HEK293T (cell line): ENCODE measurements around the gene UCN2.

Experiments
- CTCF ChIA-PET: fragments of 350-600 bp; formaldehyde crosslinking; extraction: SDS; loops from one replicate; lab custom pipeline; 2021; ENCODE audit warnings: antibody characterized with exemption, inconsistent platforms; lab: Yijun Ruan, JAX
- POLR2A ChIA-PET: fragments of 350-600 bp; formaldehyde crosslinking; extraction: SDS; loops from one replicate; lab custom pipeline; 2020; ENCODE audit warnings: antibody characterized with exemption, inconsistent platforms; lab: Yijun Ruan, JAX
- DNase-seq: peaks from one replicate; pipeline ENCODE4 v3.0.0; 2012; ENCODE audit warnings: mixed read lengths; ENCODE audit errors: extremely low spot score
- ARNT ChIP-seq: fragments of 450-650 bp; IDR thresholded peaks from 2 replicates; pipeline ENCODE4 v1.6.1; 2017; ENCODE audit warnings: mild to moderate bottlenecking
- BHLHE40 ChIP-seq: fragments of 450-650 bp; IDR thresholded peaks from 2 replicates; pipeline ENCODE4 v1.6.1; 2016; ENCODE audit warnings: mild to moderate bottlenecking, moderate library complexity, borderline replicate concordance
- CTBP1 ChIP-seq: fragments of 450-650 bp; IDR thresholded peaks from 2 replicates; pipeline ENCODE4 v1.6.1; 2016; ENCODE audit warnings: borderline replicate concordance
- ELF4 ChIP-seq: fragments of 450-650 bp; IDR thresholded peaks from 2 replicates; pipeline ENCODE4 v1.6.1; 2017; ENCODE audit warnings: antibody characterized with exemption
- FOXA1 ChIP-seq: fragments of 450-650 bp; IDR thresholded peaks from 2 replicates; pipeline ENCODE4 v1.6.1; 2016; ENCODE audit warnings: mild to moderate bottlenecking
- FOXK2 ChIP-seq: fragments of 450-650 bp; IDR thresholded peaks from 2 replicates; pipeline ENCODE4 v1.6.1; 2016; ENCODE audit warnings: mild to moderate bottlenecking
- FOXM1 ChIP-seq: fragments of 450-650 bp; IDR thresholded peaks from 2 replicates; pipeline ENCODE4 v1.6.1; 2017; ENCODE audit warnings: mild to moderate bottlenecking, borderline replicate concordance
- HDGF ChIP-seq: fragments of 450-650 bp; IDR thresholded peaks from 2 replicates; pipeline ENCODE4 v1.6.1; 2017; ENCODE audit warnings: antibody characterized with exemption, borderline replicate concordance
- L3MBTL2 ChIP-seq: fragments of 450-650 bp; conservative IDR thresholded peaks from 2 replicates; pipeline ENCODE4 v1.6.1; 2016; ENCODE audit warnings: mild to moderate bottlenecking
- LEF1 ChIP-seq: fragments of 450-650 bp; IDR thresholded peaks from 2 replicates; pipeline ENCODE4 v1.6.1; 2017; ENCODE audit warnings: mild to moderate bottlenecking, borderline replicate concordance
- NFRKB ChIP-seq: fragments of 450-650 bp; IDR thresholded peaks from 2 replicates; pipeline ENCODE4 v1.6.1; 2016; ENCODE audit warnings: mild to moderate bottlenecking, moderate library complexity
- PKNOX1 ChIP-seq: fragments of 450-650 bp; IDR thresholded peaks from 2 replicates; pipeline ENCODE4 v1.6.1; 2016
- SP1 ChIP-seq: fragments of 450-650 bp; IDR thresholded peaks from 2 replicates; pipeline ENCODE4 v1.6.1; 2017
- SUZ12 ChIP-seq: fragments of 450-650 bp; IDR thresholded peaks from 2 replicates; pipeline ENCODE4 v1.6.1; 2016; ENCODE audit warnings: mild to moderate bottlenecking
- TARDBP ChIP-seq: fragments of 450-650 bp; IDR thresholded peaks from 2 replicates; pipeline ENCODE4 v1.6.1; 2016
- ZNF384 ChIP-seq: fragments of 450-650 bp; IDR thresholded peaks from 2 replicates; pipeline ENCODE4 v1.6.1; 2016

The UCN2 gene

GRCh38 chr3:48597408-48597800, 33.8 kb upstream of the UCN2 start:
- ChIA-PET POLR2A (interaction anchor here (0.9 to 1.6 kb wide), 3 partner anchors 12 to 124 kb away, joined by 3 to 8 read pairs (median 5); partner anchors contain the start of genes CELSR3 and UQCRC1), CTCF (interaction anchor here (1.1 kb wide), 1 partner anchor 39 kb away, joined by 3 read pairs; no protein-coding TSS in a partner anchor)
- TF ChIP-seq ARNT (no peak), CTBP1 (no peak), NFRKB (no peak), LEF1 (no peak), ZNF384 (no peak), FOXK2 (no peak), HDGF (no peak), L3MBTL2 (no peak), FOXM1 (no peak), BHLHE40 (no peak), SP1 (no peak)

GRCh38 chr3:48596676-48597407, 33.3 kb upstream of the UCN2 start:
- DNase-seq: no peak
- TF ChIP-seq L3MBTL2 (no peak), ZNF384 (no peak), FOXM1 (no peak), ARNT (no peak), BHLHE40 (no peak)
- ChIA-PET CTCF (interaction anchor here (1.1 kb wide), 1 partner anchor 39 kb away, joined by 3 read pairs; no protein-coding TSS in a partner anchor), POLR2A (interaction anchor here (1.2 to 1.6 kb wide), 2 partner anchors 13 to 66 kb away, joined by 5 to 8 read pairs; partner anchors contain the start of genes CELSR3 and UQCRC1)

More at GRCh38 chr3:48597408-48597800, 33.8 kb upstream of the UCN2 start:
- no peak for DNase-seq

- DNase-seq: no peak
- TF ChIP-seq FOXA1: no peak
- TF ChIP-seq PKNOX1: no peak
- no peak for TF ChIP-seq ELF4
- TF ChIP-seq NFRKB: no peak
- POLR2A ChIA-PET: interaction anchor here (1.6 kb wide), 1 partner anchor 13 kb away, joined by 8 read pairs; the partner anchor contains the start of gene UQCRC1
- CTCF ChIA-PET: no interaction called here
These were observed 32.6 kb upstream of the UCN2 start for GRCh38 chr3:48596157-48596556.

- ChIA-PET POLR2A (no interaction called here), CTCF (no interaction called here)
- DNase-seq: no peak
- TF ChIP-seq L3MBTL2 (no peak), ZNF384 (no peak), LEF1 (no peak)
These were observed 32.0 kb upstream of the UCN2 start for GRCh38 chr3:48595526-48596121.

GRCh38 chr3:48595075-48595525, 31.5 kb upstream of the UCN2 start, which contains the start of gene COL7A1:
Gene COL7A1 (minus strand): TSS chr3:48595329. CDS start chr3:48595159, 170 bp downstream.
- no peak for TF ChIP-seq SP1
- TF ChIP-seq FOXA1: no peak
- TF ChIP-seq HDGF: no peak
- TF ChIP-seq LEF1: no peak
- no peak for TF ChIP-seq BHLHE40
- TF ChIP-seq PKNOX1: no peak
- TF ChIP-seq ARNT: no peak
- TF ChIP-seq L3MBTL2: no peak
- TF ChIP-seq FOXK2: no peak
- no peak for TF ChIP-seq NFRKB
- TF ChIP-seq FOXM1: no peak
- DNase-seq: no peak
- ChIA-PET CTCF (interaction anchor here (0.6 kb wide), 1 partner anchor 163 kb away, joined by 3 read pairs; no protein-coding TSS in a partner anchor), POLR2A (no interaction called here)

- DNase-seq: no peak
- no peak for TF ChIP-seq TARDBP
- no peak for TF ChIP-seq HDGF
- TF ChIP-seq NFRKB: no peak
- TF ChIP-seq FOXM1: no peak
- no peak for TF ChIP-seq BHLHE40
- TF ChIP-seq LEF1: no peak
- no peak for TF ChIP-seq ELF4
- no peak for TF ChIP-seq SP1
- no peak for TF ChIP-seq FOXK2
- no peak for TF ChIP-seq FOXA1
- no peak for TF ChIP-seq PKNOX1
- TF ChIP-seq SUZ12: no peak
- TF ChIP-seq L3MBTL2: no peak
- TF ChIP-seq ZNF384: no peak
- TF ChIP-seq CTBP1: no peak
- TF ChIP-seq ARNT: no peak
- POLR2A ChIA-PET: no interaction called here
- CTCF ChIA-PET: interaction anchor here (0.6 kb wide), 1 partner anchor 164 kb away, joined by 3 read pairs; no protein-coding TSS in a partner anchor
These were observed 31.0 kb upstream of the UCN2 start for GRCh38 chr3:48594417-48595049.
